ENCODE measurements around the gene GRAPL. TPM values are rescaled to one million over a fixed set of nuclear protein-coding genes. Genes with fewer than 3 reads are reported as not detected.
"Not testable (repeated sequence)": the region's sequence is repeated elsewhere in the genome, so short reads cannot be mapped to it uniquely, and the experiment has no call there.

Gene GRAPL
- total RNA-seq, 1 donor from 2014 or later, result 8.3 TPM

- H3K36me3 Mint-ChIP-seq (ENCODE audit: low read depth); H3K27ac Mint-ChIP-seq; DNase-seq (ENCODE audit: low spot score); H3K4me3 Mint-ChIP-seq; H3K27me3 Mint-ChIP-seq (ENCODE audit: insufficient read depth); intact Hi-C loops (cut with micrococcal nuclease); H3K4me1 Mint-ChIP-seq (ENCODE audit: low read depth); H3K9me3 Mint-ChIP-seq: not testable (repeated sequence)
Observed at GRCh38 chr17:19188870-19189708, 61.7 kb downstream of the GRAPL start.

GRCh38 chr17:19189781-19190405 is 62.5 kb downstream of the GRAPL start:
- H3K27ac Mint-ChIP-seq; H3K36me3 Mint-ChIP-seq (ENCODE audit: low read depth); H3K9me3 Mint-ChIP-seq; DNase-seq (ENCODE audit: low spot score); intact Hi-C loops (cut with micrococcal nuclease); H3K4me1 Mint-ChIP-seq (ENCODE audit: low read depth); H3K27me3 Mint-ChIP-seq (ENCODE audit: insufficient read depth); H3K4me3 Mint-ChIP-seq: not testable (repeated sequence)

- H3K27me3 Mint-ChIP-seq (ENCODE audit: insufficient read depth); DNase-seq (ENCODE audit: low spot score); H3K4me3 Mint-ChIP-seq; H3K9me3 Mint-ChIP-seq; intact Hi-C loops (cut with micrococcal nuclease); H3K27ac Mint-ChIP-seq; H3K36me3 Mint-ChIP-seq (ENCODE audit: low read depth); H3K4me1 Mint-ChIP-seq (ENCODE audit: low read depth): not testable (repeated sequence)
Observed at GRCh38 chr17:19196382-19197204, 69.2 kb downstream of the GRAPL start.

GRCh38 chr17:19202448-19202847 is 75.1 kb downstream of the GRAPL start:
- H3K27me3 Mint-ChIP-seq (ENCODE audit: insufficient read depth); DNase-seq (ENCODE audit: low spot score); H3K27ac Mint-ChIP-seq; intact Hi-C loops (cut with micrococcal nuclease); H3K36me3 Mint-ChIP-seq (ENCODE audit: low read depth); H3K4me1 Mint-ChIP-seq (ENCODE audit: low read depth); H3K4me3 Mint-ChIP-seq; H3K9me3 Mint-ChIP-seq: not testable (repeated sequence)

GRCh38 chr17:19203429-19203828 is 76.0 kb downstream of the GRAPL start:
- H3K4me3 Mint-ChIP-seq; H3K9me3 Mint-ChIP-seq; DNase-seq (ENCODE audit: low spot score); H3K36me3 Mint-ChIP-seq (ENCODE audit: low read depth); H3K4me1 Mint-ChIP-seq (ENCODE audit: low read depth); H3K27ac Mint-ChIP-seq; H3K27me3 Mint-ChIP-seq (ENCODE audit: insufficient read depth); intact Hi-C loops (cut with micrococcal nuclease): not testable (repeated sequence)

Other genes with a start within 250 kb of the GRAPL start
- gene SLC5A10, start 175.4 kb upstream of the GRAPL start, total RNA-seq, result not detected in 2 replicates
- 13.0 and 13.2 TPM in 2 replicates for gene FAM83G, start 122.8 kb upstream of the GRAPL start, total RNA-seq
- 10.2 and 13.3 TPM in 2 replicates for gene GRAP, start 80.6 kb upstream of the GRAPL start, total RNA-seq
- gene EPN2, start 109.8 kb downstream of the GRAPL start, total RNA-seq, result 7.0 and 9.3 TPM in 2 replicates
- gene B9D1, start 235.1 kb downstream of the GRAPL start, total RNA-seq, result 4.3 and 5.6 TPM in 2 replicates

Data from activated T-helper 1 cell treated with anti-CD3 and anti-CD28 coated beads, Interleukin-12 subunit alpha, Interleukin-12 subunit beta, Interleukin-2, Interleukin-4 antibody, amounts not matched to agents 30 ng/mL and 10 ng/mL and 1 ng/mL, durations not matched to agents 14 hours and 24 hours and 36 hours (primary cell).